Natural killer cell (primary cell): ENCODE data around the gene FGR. TPM values are rescaled to one million over a fixed set of nuclear protein-coding genes. Genes with fewer than 3 reads are reported as not detected.

Source experiments
- ATAC-seq, 3 donors: fragments of 150-1000 bp in 2 of 3; fragments of 200-7000 bp in 1 of 3; cut with Tn5 transposase; 1 replicate in 1 of 3; 2 replicates in 2 of 3; pipeline ENCODE4 v1.10.0; 2021; ENCODE audit warnings: mild to moderate bottlenecking in 2 of 3, moderate library complexity in 2 of 3
- DNase-seq, 2 donors: peaks; one replicate each; pipeline versions ENCODE4 v3.0.0 to v3.0.0-alpha.2; 2013 to 2021; ENCODE audit warnings: mixed read lengths in 1 of 2
- H3K27ac ChIP-seq: one replicate; pipeline ENCODE4 v1.5.1; 2013; ENCODE audit warnings: mild to moderate bottlenecking, low read length
- H3K27me3 ChIP-seq: one replicate; pipeline ENCODE4 v1.6.1; 2013; ENCODE audit warnings: low read length; ENCODE audit not compliant: control insufficient read depth, insufficient read depth
- H3K36me3 ChIP-seq: one replicate; pipeline ENCODE4 v1.6.1; 2013; ENCODE audit warnings: low read length; ENCODE audit not compliant: control insufficient read depth, insufficient read depth
- H3K4me1 ChIP-seq: one replicate; pipeline ENCODE4 v1.6.1; 2013; ENCODE audit warnings: low read length; ENCODE audit not compliant: control insufficient read depth, insufficient read depth
- H3K4me3 ChIP-seq: one replicate; pipeline ENCODE4 v1.5.1; 2013; ENCODE audit warnings: low read length
- H3K9me3 ChIP-seq: one replicate; pipeline ENCODE4 v1.6.1; 2013; ENCODE audit warnings: low read length; ENCODE audit not compliant: control insufficient read depth, insufficient read depth
- H3K27ac Mint-ChIP-seq, 2 donors: one replicate each; pipeline ENCODE4 v1.8.0; 2022; ENCODE audit warnings: mild to moderate bottlenecking in 2 of 2, mixed read lengths in 2 of 2, moderate library complexity in 1 of 2
- H3K27me3 Mint-ChIP-seq, 2 donors: one replicate each; pipeline ENCODE4 v1.8.0; 2022; ENCODE audit warnings: low read depth in 2 of 2, mixed read lengths in 2 of 2
- H3K36me3 Mint-ChIP-seq: one replicate; pipeline ENCODE4 v1.8.0; 2022; ENCODE audit warnings: mixed read lengths
- H3K4me1 Mint-ChIP-seq, 2 donors: one replicate each; pipeline ENCODE4 v1.8.0; 2022; ENCODE audit warnings: mixed read lengths in 2 of 2
- H3K4me3 Mint-ChIP-seq: one replicate; pipeline ENCODE4 v1.8.0; 2022; ENCODE audit warnings: mild to moderate bottlenecking, moderate library complexity, mixed read lengths
- H3K9me3 Mint-ChIP-seq, 2 donors: one replicate each; pipeline ENCODE4 v1.8.0; 2022; ENCODE audit warnings: mixed read lengths in 2 of 2
- WGBS: methylation state at CpG from one replicate; pipeline ENCODE4 v1.1.7; 2013; ENCODE audit warnings: missing lambda C conversion rate; ENCODE audit not compliant: insufficient coverage; 5-methylcytosine and 5-hydroxymethylcytosine counted together
- intact Hi-C: fragments of 100-400 bp; cut with micrococcal nuclease; formaldehyde crosslinking; loops from one replicate; pipeline ENCODE4 v1.14.2; 2022
- total RNA-seq, 4 donors: library from RNA; stranded (reverse); fragments of 120-200 nt in 1 of 4; gene quantifications; one replicate each; pipeline versions ENCODE4 v1.2.3 to v1.2.4, GENCODE V29; 2013 to 2022
- TF ChIP-seq, protein P1 (sequence below): fragments of 200-600 bp; IDR thresholded peaks from one replicate; pipeline ENCODE4 v1.8.0; 2022; ENCODE audit warnings: antibody characterized with exemption

FGR gene
- total RNA-seq, 3 donors from 2014 or later (not counting 1 experiment from before 2014, with no cell fraction given): 353 to 452 (median 362) TPM

- H3K4me3 ChIP-seq: peak overlapping the region; percentile 71
- intact Hi-C loops: loop anchor here (1.0 to 2.0 kb wide), 3 partner anchors 8 to 26 kb away; no protein-coding TSS in a partner anchor
- TF ChIP-seq, protein P1, sequence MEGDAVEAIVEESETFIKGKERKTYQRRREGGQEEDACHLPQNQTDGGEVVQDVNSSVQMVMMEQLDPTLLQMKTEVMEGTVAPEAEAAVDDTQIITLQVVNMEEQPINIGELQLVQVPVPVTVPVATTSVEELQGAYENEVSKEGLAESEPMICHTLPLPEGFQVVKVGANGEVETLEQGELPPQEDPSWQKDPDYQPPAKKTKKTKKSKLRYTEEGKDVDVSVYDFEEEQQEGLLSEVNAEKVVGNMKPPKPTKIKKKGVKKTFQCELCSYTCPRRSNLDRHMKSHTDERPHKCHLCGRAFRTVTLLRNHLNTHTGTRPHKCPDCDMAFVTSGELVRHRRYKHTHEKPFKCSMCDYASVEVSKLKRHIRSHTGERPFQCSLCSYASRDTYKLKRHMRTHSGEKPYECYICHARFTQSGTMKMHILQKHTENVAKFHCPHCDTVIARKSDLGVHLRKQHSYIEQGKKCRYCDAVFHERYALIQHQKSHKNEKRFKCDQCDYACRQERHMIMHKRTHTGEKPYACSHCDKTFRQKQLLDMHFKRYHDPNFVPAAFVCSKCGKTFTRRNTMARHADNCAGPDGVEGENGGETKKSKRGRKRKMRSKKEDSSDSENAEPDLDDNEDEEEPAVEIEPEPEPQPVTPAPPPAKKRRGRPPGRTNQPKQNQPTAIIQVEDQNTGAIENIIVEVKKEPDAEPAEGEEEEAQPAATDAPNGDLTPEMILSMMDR: no peak
- H3K36me3 Mint-ChIP-seq: no peaks in the 10 kb centered on the region
- 22% methylated on average over 5 of the region's 5 CpGs for WGBS
- peaks cover 87% of the 10 kb centered on the region for H3K4me1 ChIP-seq
- no peaks in the 10 kb centered on the region for H3K9me3 ChIP-seq
- peak overlapping the region; percentile 94 for H3K27ac ChIP-seq
- peak overlapping the region; percentile 85 for H3K4me3 Mint-ChIP-seq
- H3K36me3 ChIP-seq: no peaks in the 10 kb centered on the region
- ATAC-seq (peak in 2 of 3 donors; percentile 16 to 19), DNase-seq (no peak)
- H3K27me3 ChIP-seq: no peaks in the 10 kb centered on the region
- peak overlapping the region; percentile 89 to 92 for H3K27ac Mint-ChIP-seq
- no peaks in the 10 kb centered on the region for H3K27me3 Mint-ChIP-seq
- no peaks in the 10 kb centered on the region for H3K9me3 Mint-ChIP-seq
- peaks cover 62 to 90% of the 10 kb centered on the region in 2 donors for H3K4me1 Mint-ChIP-seq
Observed at GRCh38 chr1:27633298-27633610, 1.7 kb downstream of the FGR start.

- H3K36me3 Mint-ChIP-seq: no peaks in the 10 kb centered on the region
- TF ChIP-seq, protein P1: no peak
- peak overlapping the region; percentile 85 for H3K4me3 Mint-ChIP-seq
- peaks cover 93% of the 10 kb centered on the region for H3K4me1 ChIP-seq
- H3K9me3 Mint-ChIP-seq: no peaks in the 10 kb centered on the region
- intact Hi-C loops: loop anchor here (1.0 to 2.0 kb wide), 3 partner anchors 7 to 27 kb away; no protein-coding TSS in a partner anchor
- peak overlapping the region; percentile 94 for H3K27ac ChIP-seq
- H3K4me3 ChIP-seq: peak overlapping the region; percentile 71
- DNase-seq (peak in 1 of 2 donors; percentile 63), ATAC-seq (peak; percentile 51 to 61 (median 57))
- 6% methylated on average over 10 of the region's 14 CpGs for whole genome bisulfite sequencing
- H3K4me1 Mint-ChIP-seq: peaks cover 64 to 87% of the 10 kb centered on the region in 2 donors
- H3K9me3 ChIP-seq: no peaks in the 10 kb centered on the region
- H3K27me3 Mint-ChIP-seq: no peaks in the 10 kb centered on the region
- H3K27ac Mint-ChIP-seq: peak overlapping the region; percentile 89 to 92
- H3K36me3 ChIP-seq: no peaks in the 10 kb centered on the region
- no peaks in the 10 kb centered on the region for H3K27me3 ChIP-seq
Observed at GRCh38 chr1:27632387-27633297, 2.3 kb downstream of the FGR start.

DNA sequence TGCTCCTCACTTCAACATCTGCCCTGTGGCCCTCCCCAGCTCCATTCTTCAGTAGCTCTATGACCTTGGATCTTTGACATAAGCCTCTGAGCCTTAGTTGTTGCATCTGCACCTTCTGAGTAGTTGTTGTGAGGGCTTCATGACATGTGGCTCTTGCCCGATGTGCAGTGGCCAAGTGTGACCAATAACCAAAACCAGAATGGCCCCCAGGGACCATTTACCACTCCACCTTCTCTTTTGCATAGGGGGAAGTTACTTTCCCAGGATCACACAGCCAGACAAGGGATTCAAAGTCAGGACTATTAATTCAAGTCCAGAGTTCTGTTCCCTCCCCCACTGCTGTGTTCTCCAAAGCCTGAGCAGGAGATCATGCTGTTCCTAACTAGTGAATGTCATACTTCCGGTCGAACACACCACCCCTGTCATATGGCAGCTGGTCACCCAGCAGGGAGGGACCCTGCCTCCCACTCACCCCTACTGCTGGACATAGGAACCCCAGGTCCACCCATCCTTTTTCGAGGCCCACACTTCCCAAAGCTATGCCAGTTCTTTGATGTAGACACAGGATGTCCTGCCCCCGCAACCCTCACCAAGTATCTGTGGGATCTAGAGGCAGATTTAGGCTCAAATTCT is 4.0 kb downstream of the FGR start:
- DNase-seq: no peak
- TF ChIP-seq, protein P1: no peak
- intact Hi-C loops: no loop called here

More for the DNA sequence above, 4.0 kb downstream of the FGR start:
- no peaks in the 10 kb centered on the region for H3K9me3 ChIP-seq
- Mint-ChIP-seq H3K27me3 (no peaks in the 10 kb centered on the region), H3K27ac (peak overlapping the region; percentile 89 to 92), H3K36me3 (no peaks in the 10 kb centered on the region), H3K9me3 (no peaks in the 10 kb centered on the region), H3K4me3 (peak overlapping the region; percentile 60), H3K4me1 (peaks cover 71 to 87% of the 10 kb centered on the region in 2 donors)
- 24% methylated on average over 5 of the region's 5 CpGs for WGBS
- no peaks in the 10 kb centered on the region for H3K36me3 ChIP-seq
- no peak overlapping the region for H3K4me3 ChIP-seq
- H3K27me3 ChIP-seq: no peaks in the 10 kb centered on the region
- ATAC-seq: no peak
- peak overlapping the region; percentile 94 for H3K27ac ChIP-seq
- H3K4me1 ChIP-seq: peaks cover 96% of the 10 kb centered on the region
